HCT116 (cell line): ENCODE measurements around the gene KIRREL1. TPM values are rescaled to one million over a fixed set of nuclear protein-coding genes. Genes with fewer than 3 reads are reported as not detected.

ENCODE experiments used
- ATAC-seq: fragments of 200-7000 bp; cut with Tn5 transposase; 2 replicates; pipeline ENCODE4 v1.9.1; 2020; ENCODE audit warnings: mild to moderate bottlenecking, moderate library complexity
- BruUV-seq: library from RNA; stranded (reverse); fragments of 400-500 nt; replicated peaks from 2 replicates; lab custom pipeline; 2021; lab: Mats Ljungman, UMichigan
- CTCF ChIA-PET: fragments of 300-600 bp; sonication (Branson Sonifier 250); formaldehyde crosslinking; loops from one replicate; lab custom pipeline; 2021; ENCODE audit warnings: antibody characterized with exemption; lab: Charles Lee
- POLR2A ChIA-PET: fragments of 300-600, 350-600 bp; sonication (Branson Sonifier 250); formaldehyde crosslinking; loops from one replicate; lab custom pipeline; 2021; ENCODE audit warnings: antibody characterized with exemption; lab: Charles Lee
- RAD21 ChIA-PET, 2 experiments: fragments of 300-600 bp; sonication (Branson Sonifier 250); formaldehyde crosslinking; loops; one replicate each; lab custom pipeline; 2023; ENCODE audit warnings: low total read pairs in 2 of 2; ENCODE audit not compliant: uncharacterized antibody in 2 of 2, unreplicated experiment in 2 of 2, low non-redundant PET in 1 of 2; lab: Charles Lee
- DNase-seq: peaks from one replicate; pipeline ENCODE4 v3.0.0-alpha.2; 2010; ENCODE audit warnings: low read depth, low spot score
- H2AFZ ChIP-seq: fragments of 200-600 bp; shearing (Covaris generic), sonication (generic); 2 replicates; pipeline ENCODE4 v1.6.1; 2017; ENCODE audit warnings: low read depth, mixed run types, mixed read lengths, antibody characterized with exemption, low read length; ENCODE audit not compliant: poor library complexity, severe bottlenecking
- H3K27ac ChIP-seq: 2 replicates; pipeline ENCODE4 v1.5.1; 2012; ENCODE audit warnings: low read depth, low read length
- H3K27me3 ChIP-seq: fragments of 200-600 bp; sonication (generic); 2 replicates; pipeline ENCODE4 v1.6.1; 2016; ENCODE audit warnings: mixed run types, low read length, mixed read lengths; ENCODE audit not compliant: insufficient read depth
- H3K36me3 ChIP-seq, 2 experiments: fragments of 200-500 bp in 1 of 2; fragments of 200-600 bp in 1 of 2; sonication (Bioruptor generic) in 1 of 2; sonication (generic) in 1 of 2; 2 replicates each; pipeline versions ENCODE4 v1.5.1 to v1.6.1; 2014 to 2016; ENCODE audit warnings: low read length in 2 of 2, inconsistent platforms in 1 of 2, mixed read lengths in 1 of 2, mixed run types in 1 of 2; ENCODE audit not compliant: insufficient read depth in 2 of 2, control insufficient read depth in 1 of 2
- H3K4me1 ChIP-seq, 2 experiments: fragments of 200-600 bp in 1 of 2; sonication (generic) in 1 of 2; 2 replicates each; pipeline versions ENCODE4 v1.5.1 to v1.6.1; 2012 to 2017; ENCODE audit warnings: low read length in 2 of 2, inconsistent platforms in 1 of 2, mild to moderate bottlenecking in 1 of 2, mixed read lengths in 1 of 2, mixed run types in 1 of 2, moderate library complexity in 1 of 2; ENCODE audit not compliant: insufficient read depth in 2 of 2, control insufficient read depth in 1 of 2
- H3K4me2 ChIP-seq: fragments of 200-600 bp; sonication (generic); 2 replicates; pipeline ENCODE4 v1.6.1; 2017; ENCODE audit warnings: mixed run types, low read length, mixed read lengths
- H3K4me3 ChIP-seq, 2 experiments: fragments of 200-600 bp in 1 of 2; sonication (generic) in 1 of 2; replicated peaks in 1 of 2; 2 replicates each; pipeline ENCODE4 v1.5.1; 2011 to 2016; ENCODE audit warnings: low read length in 2 of 2, control low read depth in 1 of 2, low read depth in 1 of 2, mild to moderate bottlenecking in 1 of 2, mixed read lengths in 1 of 2, mixed run types in 1 of 2
- H3K79me2 ChIP-seq: fragments of 200-600 bp; sonication (generic); 2 replicates; pipeline ENCODE4 v1.6.1; 2017; ENCODE audit warnings: mild to moderate bottlenecking, mixed run types, low read length, moderate library complexity, mixed read lengths; ENCODE audit not compliant: insufficient read depth
- H3K9ac ChIP-seq: fragments of 200-600 bp; sonication (generic); 2 replicates; pipeline ENCODE4 v1.6.1; 2016; ENCODE audit warnings: low read length, mixed read lengths
- H3K9me2 ChIP-seq: fragments of 200-600 bp; sonication (generic), shearing (Covaris generic); 2 replicates; pipeline ENCODE4 v1.6.1; 2017; ENCODE audit warnings: mixed run types, mild to moderate bottlenecking, moderate library complexity; ENCODE audit not compliant: insufficient read depth
- H3K9me3 ChIP-seq, 2 experiments: fragments of 200-500 bp in 1 of 2; fragments of 200-600 bp in 1 of 2; sonication (Bioruptor generic) in 1 of 2; sonication (generic) in 1 of 2; 2 replicates each; pipeline ENCODE4 v1.6.1; 2014 to 2017; ENCODE audit warnings: low read length in 2 of 2, mixed read lengths in 2 of 2, inconsistent platforms in 1 of 2, low read depth in 1 of 2, mild to moderate bottlenecking in 1 of 2, mixed run types in 1 of 2, moderate library complexity in 1 of 2; ENCODE audit not compliant: control insufficient read depth in 1 of 2, insufficient read depth in 1 of 2
- H4K20me1 ChIP-seq: fragments of 200-600 bp; sonication (generic), shearing (Covaris generic); 2 replicates; pipeline ENCODE4 v1.6.1; 2017; ENCODE audit warnings: mixed run types, mild to moderate bottlenecking, moderate library complexity; ENCODE audit not compliant: insufficient read depth
- CBX3 ChIP-seq: IDR thresholded peaks from 2 replicates; pipeline ENCODE4 v1.6.1; 2012; ENCODE audit warnings: low read depth
- CEBPB ChIP-seq: IDR thresholded peaks from 2 replicates; pipeline ENCODE4 v1.6.1; 2012; ENCODE audit warnings: low read depth
- EGR1 ChIP-seq: IDR thresholded peaks from 2 replicates; pipeline ENCODE4 v1.6.1; 2012; ENCODE audit warnings: low read depth
- ELF1 ChIP-seq: IDR thresholded peaks from 2 replicates; pipeline ENCODE4 v1.6.1; 2012; ENCODE audit warnings: low read depth, borderline replicate concordance
- EZH2phosphoT487 ChIP-seq: fragments of 200-600 bp; IDR thresholded peaks from 2 replicates; pipeline ENCODE4 v1.6.1; 2018; ENCODE audit warnings: antibody characterized with exemption, borderline replicate concordance
- FOSL1 ChIP-seq: IDR thresholded peaks from 2 replicates; pipeline ENCODE4 v1.6.1; 2012; ENCODE audit warnings: low read depth
- REST ChIP-seq: IDR thresholded peaks from 2 replicates; pipeline ENCODE4 v1.6.1; 2012; ENCODE audit warnings: low read depth
- SIN3A ChIP-seq: IDR thresholded peaks from 2 replicates; pipeline ENCODE4 v1.6.1; 2012; ENCODE audit warnings: low read depth
- SP1 ChIP-seq: IDR thresholded peaks from 2 replicates; pipeline ENCODE4 v1.6.1; 2012; ENCODE audit warnings: low read depth
- SRF ChIP-seq: IDR thresholded peaks from 2 replicates; pipeline ENCODE4 v1.6.1; 2012; ENCODE audit warnings: low read depth
- TCF7L2 ChIP-seq: IDR thresholded peaks from 2 replicates; pipeline ENCODE4 v1.7.0; 2011; ENCODE audit warnings: borderline replicate concordance, inconsistent platforms; ENCODE audit not compliant: insufficient read depth, insufficient read length; ENCODE audit errors: extremely low read depth
- YY1 ChIP-seq: IDR thresholded peaks from 2 replicates; pipeline ENCODE4 v1.6.1; 2011; ENCODE audit warnings: low read length, low read depth, moderate library complexity, mild to moderate bottlenecking; ENCODE audit not compliant: insufficient replicate concordance; ENCODE audit errors: extremely low read depth
- ZNF274 ChIP-seq: fragments of 200-500 bp; sonication (Bioruptor generic); IDR thresholded peaks from 2 replicates; pipeline ENCODE4 v1.6.1; 2014; ENCODE audit warnings: mild to moderate bottlenecking, low read depth, low read length, inconsistent platforms
- intact Hi-C: fragments of 100-400 bp; cut with micrococcal nuclease; formaldehyde crosslinking; loops from 2 replicates; pipeline ENCODE4 v1.10.0; 2022
- total RNA-seq: library from RNA; stranded (reverse); gene quantifications from one replicate; pipeline ENCODE4 v1.2.1, GENCODE V29; 2021; ENCODE audit not compliant: unreplicated experiment
- TF ChIP-seq, protein P1 (sequence below), 3 experiments: fragments of 200-600 bp in 1 of 3; sonication (generic) in 1 of 3; IDR thresholded peaks in 2 of 3; conservative IDR thresholded peaks in 1 of 3; 2 replicates each; pipeline ENCODE4 v1.5.1; 2012 to 2017; ENCODE audit warnings: low read depth in 2 of 3, low read length in 2 of 3, antibody characterized with exemption in 1 of 3, borderline replicate concordance in 1 of 3, control low read depth in 1 of 3, mild to moderate bottlenecking in 1 of 3, mixed read lengths in 1 of 3, mixed run types in 1 of 3, moderate library complexity in 1 of 3; ENCODE audit not compliant: insufficient read depth in 1 of 3

Gene KIRREL1
- total RNA-seq, 1 experiment from 2014 or later: 20.0 TPM

GRCh38 chr1:157976888-157977287 is 16.6 kb upstream of the KIRREL1 start (continued):
- TF ChIP-seq EZH2phosphoT487: no peak

- Histone ChIP-seq H4K20me1 (no peaks in the 10 kb centered on the region), H3K9me2 (no peaks in the 10 kb centered on the region), H3K9ac (no peak overlapping the region), H3K79me2 (no peaks in the 10 kb centered on the region), H3K4me2 (no peak overlapping the region), H3K36me3 (no peaks in the 10 kb centered on the region), H3K4me1 (no peaks in the 10 kb centered on the region), H3K27me3 (no peaks in the 10 kb centered on the region), H3K9me3 (no peaks in the 10 kb centered on the region), H3K4me3 (no peak overlapping the region), H3K27ac (no peak overlapping the region), H2AFZ (no peak overlapping the region)
- ChIA-PET CTCF (interaction anchor here (1.0 to 1.6 kb wide), 2 partner anchors 13 to 143 kb away, joined by 4 to 8 read pairs; no protein-coding TSS in a partner anchor), POLR2A (interaction anchor here (0.6 to 1.0 kb wide), 2 partner anchors 14 to 427 kb away, joined by 3 to 5 read pairs; partner anchors contain the start of gene FCRL5), RAD21 (no interaction called here)
- BruUV-seq: no TSS peak
- no peak for TF ChIP-seq CEBPB
- no peak for TF ChIP-seq ELF1
- no peak for TF ChIP-seq SP1
- TF ChIP-seq YY1: no peak
- no peak for TF ChIP-seq REST
- no peak for TF ChIP-seq CBX3
- TF ChIP-seq SIN3A: no peak
- TF ChIP-seq SRF: no peak
- TF ChIP-seq EGR1: no peak
- TF ChIP-seq, protein P1, sequence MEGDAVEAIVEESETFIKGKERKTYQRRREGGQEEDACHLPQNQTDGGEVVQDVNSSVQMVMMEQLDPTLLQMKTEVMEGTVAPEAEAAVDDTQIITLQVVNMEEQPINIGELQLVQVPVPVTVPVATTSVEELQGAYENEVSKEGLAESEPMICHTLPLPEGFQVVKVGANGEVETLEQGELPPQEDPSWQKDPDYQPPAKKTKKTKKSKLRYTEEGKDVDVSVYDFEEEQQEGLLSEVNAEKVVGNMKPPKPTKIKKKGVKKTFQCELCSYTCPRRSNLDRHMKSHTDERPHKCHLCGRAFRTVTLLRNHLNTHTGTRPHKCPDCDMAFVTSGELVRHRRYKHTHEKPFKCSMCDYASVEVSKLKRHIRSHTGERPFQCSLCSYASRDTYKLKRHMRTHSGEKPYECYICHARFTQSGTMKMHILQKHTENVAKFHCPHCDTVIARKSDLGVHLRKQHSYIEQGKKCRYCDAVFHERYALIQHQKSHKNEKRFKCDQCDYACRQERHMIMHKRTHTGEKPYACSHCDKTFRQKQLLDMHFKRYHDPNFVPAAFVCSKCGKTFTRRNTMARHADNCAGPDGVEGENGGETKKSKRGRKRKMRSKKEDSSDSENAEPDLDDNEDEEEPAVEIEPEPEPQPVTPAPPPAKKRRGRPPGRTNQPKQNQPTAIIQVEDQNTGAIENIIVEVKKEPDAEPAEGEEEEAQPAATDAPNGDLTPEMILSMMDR (IDR thresholded peaks at IDR 0.05 in 2 of 3, conservative IDR thresholded peaks at IDR 0.05 in 1 of 3; ENCODE audit: borderline replicate concordance in 1 of 3, insufficient read depth in 1 of 3, low read depth in 2 of 3, low read length in 2 of 3): no peak
- TF ChIP-seq FOSL1: no peak
- TF ChIP-seq EZH2phosphoT487: no peak
- TF ChIP-seq TCF7L2: no peak
- TF ChIP-seq ZNF274: no peak
- ATAC-seq: no peak
- intact Hi-C loops: no loop called here
- no peak for DNase-seq
Observed at GRCh38 chr1:157978586-157979403, 14.7 kb upstream of the KIRREL1 start.
